DMS 273 (cell line): ENCODE results near the gene HES6.
"Not testable (repeated sequence)": the region's sequence is repeated elsewhere in the genome, so short reads cannot be mapped to it uniquely, and the experiment has no call there.

Source experiments
- DNase-seq: peaks from one replicate; lab custom pipeline; 2025; ENCODE audit not compliant: unreplicated experiment; lab: John Stamatoyannopoulos, UW

HES6 gene

DNA sequence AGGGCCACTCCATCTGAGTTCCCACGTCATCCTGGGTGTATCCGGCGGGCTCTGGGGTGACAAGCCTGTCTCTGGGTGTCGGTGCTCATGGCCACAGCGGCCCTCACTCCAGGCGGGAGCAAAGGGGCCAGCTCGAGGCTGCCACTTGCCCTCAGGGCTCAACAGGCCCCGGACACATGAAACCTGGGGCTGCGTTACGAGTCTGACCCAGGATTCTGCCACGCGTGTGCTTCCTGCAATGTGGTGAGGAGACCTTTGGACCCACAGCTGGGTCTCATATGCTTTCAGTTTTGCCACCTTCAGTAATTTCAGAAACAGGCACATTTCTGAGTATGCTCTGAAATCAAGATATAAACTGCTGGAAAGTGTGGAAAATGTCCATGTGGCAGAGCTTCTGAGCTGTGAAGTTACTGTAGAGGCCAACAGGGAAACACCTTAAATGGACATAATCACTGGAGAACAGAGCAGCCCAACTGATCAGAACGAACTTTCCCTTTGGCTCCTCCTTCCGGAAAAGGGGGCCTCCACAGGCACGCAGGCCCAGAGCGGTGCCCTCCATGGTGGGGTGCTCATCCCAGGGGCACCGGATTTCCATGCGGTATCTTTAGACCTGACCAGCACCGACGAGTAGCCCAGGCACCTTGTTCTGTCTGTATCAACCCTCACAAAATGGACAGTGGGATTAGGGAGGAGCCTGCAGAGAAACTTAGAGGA is 34.5 kb upstream of the HES6 start:
- DNase-seq = no peak

DNA sequence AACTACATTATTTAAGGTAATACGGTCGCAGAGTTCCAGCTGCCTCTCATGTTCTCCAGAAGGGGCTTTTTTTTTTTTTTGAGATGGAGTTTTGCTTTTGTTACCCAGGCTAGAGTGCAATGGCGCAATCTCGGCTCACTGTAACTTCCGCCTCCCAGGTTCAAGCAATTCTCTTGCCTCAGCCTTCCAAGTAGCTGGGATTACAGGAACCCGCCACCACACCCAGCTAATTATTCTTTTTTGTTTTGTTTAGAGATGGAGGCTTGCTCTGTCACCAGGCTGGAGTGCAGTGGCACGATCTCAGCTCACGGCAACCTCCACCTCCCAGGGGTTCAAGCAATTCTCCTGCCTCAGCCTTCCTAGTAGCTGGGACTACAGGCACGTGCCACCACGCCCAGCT is 33.6 kb upstream of the HES6 start:
- DNase-seq = not testable (repeated sequence)

GRCh38 chr2:238272156-238272555 is 32.3 kb upstream of the HES6 start:
- no peak for DNase-seq

DNA sequence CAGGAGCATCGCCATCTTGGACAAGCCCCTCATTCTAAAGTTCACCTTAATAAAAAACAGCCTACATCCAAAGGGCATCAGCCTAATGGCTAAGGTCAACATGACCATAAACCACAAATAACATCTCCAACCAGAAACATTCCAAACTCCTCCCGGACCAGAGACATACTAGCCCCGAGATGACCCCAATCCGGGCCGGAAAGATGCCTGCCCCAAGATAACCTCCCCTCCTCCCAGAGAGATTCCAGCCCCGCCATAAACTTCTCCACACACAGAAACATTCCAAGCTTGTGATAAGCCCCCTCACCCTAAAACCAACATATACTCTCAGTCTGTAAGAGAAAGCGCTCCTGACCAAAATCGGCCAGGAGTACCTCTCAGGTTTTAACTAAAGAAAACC is 31.8 kb upstream of the HES6 start:
- not testable (repeated sequence) for DNase-seq

DNA sequence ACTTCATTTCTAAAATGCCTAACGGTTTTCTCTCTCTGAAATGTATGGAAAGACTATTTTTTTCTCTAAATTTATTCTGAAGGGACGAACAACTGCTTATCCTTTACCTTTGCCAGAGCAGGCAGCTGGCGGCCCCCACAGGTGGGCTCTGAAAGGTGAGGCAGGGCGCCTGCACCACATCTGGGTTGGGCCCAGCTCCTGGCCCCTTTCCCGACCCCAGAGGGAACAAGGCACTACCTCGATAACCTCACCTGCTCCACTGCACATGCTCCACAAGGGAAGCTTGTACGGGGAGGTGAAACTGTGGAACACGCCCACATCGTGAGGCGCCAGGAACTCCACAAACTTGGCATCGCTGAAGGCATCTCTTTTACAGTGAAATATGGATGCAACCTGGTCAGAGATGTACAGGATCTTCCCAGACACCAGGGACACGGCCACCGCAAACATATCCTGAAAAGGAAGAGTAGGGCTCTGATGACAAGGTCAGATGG is 31.3 kb upstream of the HES6 start:
- no peak for DNase-seq

- no peak for DNase-seq
These were observed 30.8 kb upstream of the HES6 start for GRCh38 chr2:238270606-238271005.

- DNase-seq = no peak
These were observed 29.9 kb upstream of the HES6 start for GRCh38 chr2:238269741-238270140.

GRCh38 chr2:238267884-238268680 is 28.2 kb upstream of the HES6 start:
- DNase-seq = no peak

- no peak for DNase-seq
These were observed 27.5 kb upstream of the HES6 start for GRCh38 chr2:238267341-238267710.

- DNase-seq = no peak
These were observed 25.8 kb upstream of the HES6 start for GRCh38 chr2:238265605-238266004.

- no peak for DNase-seq
These were observed 24.2 kb upstream of the HES6 start for GRCh38 chr2:238264072-238264460.

DNA sequence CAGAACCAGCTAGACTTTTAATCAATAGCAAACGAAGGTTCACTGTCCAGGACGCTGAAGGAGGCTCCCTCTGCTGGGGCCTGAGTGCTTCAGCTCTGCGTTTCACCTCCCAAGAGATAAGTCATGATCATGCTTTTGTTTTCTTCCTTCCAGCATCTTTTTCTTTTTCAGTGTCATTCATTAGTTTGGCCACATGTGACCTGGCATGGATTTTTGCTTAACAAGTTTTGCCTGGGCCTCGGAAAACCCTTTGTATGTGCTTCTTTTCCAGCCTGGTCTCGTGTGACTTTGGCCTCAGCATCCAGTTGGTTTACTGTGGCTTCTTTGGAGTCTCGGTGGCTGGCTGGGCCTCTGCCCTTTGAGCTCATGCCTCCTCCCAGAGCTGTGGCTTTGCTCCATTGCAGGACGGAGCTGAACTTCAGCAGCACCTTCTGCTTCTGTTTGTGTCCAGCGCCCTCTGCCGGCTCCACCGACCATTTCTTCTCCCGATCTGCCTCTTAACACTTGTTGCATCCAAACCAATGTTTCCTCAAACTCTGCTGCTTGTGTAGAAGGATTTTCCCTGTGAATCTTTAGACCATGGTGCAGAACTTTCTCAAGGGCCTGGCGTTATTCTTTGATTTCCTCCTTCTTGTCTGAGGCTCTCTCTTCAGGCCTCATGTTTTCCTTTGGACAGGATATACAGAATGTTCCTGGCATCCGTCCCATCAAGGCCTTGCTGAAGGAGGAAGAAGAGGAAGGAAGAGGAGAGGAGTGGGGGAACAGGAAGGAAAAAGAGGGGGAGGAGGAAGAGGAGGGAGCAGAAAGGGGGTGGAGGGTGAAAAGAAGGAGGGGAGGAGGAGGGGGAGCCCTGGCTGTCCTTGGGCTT is 23.6 kb upstream of the HES6 start:
- peak; percentile 90 for DNase-seq

DNA sequence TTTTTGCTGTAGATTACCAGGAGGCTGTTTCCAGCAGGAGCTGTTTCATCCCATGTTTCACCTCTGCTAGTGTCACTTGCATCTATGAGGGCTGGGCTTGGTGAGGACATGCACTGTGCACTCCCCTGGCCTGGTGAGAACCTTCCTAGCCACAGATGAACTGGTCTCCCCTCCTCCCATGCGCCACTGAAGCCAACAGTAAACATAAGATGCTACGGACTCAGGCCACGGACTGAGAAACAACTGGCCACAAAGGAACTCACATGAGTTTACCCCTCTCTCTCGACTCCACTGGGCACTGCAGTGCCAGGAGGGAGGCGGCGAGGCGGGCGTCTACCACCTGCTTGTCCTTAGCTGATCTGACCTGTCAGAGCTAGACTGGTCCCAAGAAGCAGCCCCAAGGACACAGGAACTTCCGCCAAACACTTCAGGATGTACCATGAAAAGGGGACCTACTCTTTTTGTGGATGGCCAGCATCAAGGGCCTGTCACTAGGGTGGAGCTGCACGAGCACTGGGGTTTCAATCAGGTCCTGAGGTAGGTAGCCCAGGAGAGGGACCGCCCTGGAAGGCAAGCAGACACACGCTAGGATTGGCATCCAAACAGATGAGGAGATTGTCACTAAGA is 22.8 kb upstream of the HES6 start:
- DNase-seq = no peak

DNA sequence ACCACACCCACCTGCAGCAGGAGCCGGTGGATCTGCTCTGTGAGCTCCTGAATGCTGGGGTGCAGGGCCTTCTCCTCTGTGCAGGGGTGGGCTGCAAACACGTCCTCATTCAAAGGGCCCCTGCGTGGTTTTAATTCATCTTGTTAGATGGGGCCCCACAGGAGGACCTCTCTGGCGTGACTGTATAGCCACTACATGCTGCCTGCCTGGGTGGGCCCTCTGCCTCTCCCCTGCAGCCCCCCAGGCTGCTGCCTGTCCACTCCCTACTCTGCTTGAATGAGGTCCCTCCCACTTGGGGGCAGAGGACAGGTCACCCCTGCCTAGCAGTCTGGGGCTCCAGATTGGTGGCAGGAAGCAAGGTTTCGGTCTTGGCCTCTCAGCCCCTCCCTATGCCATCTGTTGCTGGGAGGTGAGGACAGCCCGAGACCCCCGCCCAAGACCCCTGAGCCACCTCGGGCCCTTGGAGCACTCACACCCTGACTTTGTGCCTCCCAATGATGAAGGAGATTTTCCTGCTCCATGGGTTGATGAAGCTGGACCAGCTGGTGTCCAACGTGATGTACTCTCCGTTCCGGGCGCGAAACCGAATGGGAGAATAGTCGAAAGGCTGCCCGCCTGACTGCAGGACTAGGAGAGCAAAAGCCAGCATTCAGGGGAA is 22.0 kb upstream of the HES6 start:
- DNase-seq = no peak

DNA sequence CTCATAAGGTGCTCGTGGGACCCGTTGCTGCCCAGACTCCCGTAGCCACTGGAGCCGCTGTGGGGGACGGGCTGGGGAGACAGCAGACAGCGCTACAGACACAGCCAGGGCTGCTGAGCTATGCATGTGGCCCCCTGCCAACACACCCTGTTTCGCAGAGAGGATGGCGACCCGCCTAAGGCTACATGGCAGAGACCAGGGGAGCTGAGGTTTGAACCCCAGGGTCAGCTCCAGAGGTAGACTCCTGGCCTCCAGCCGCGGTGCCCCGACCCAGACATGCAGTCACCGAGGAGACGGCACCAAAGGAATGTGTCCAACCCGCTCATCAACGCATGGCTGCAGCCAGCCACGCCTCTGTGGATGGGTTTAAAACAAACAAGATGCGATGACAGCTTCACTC is 21.0 kb upstream of the HES6 start:
- DNase-seq = no peak

- peak; percentile 31 for DNase-seq
These were observed 19.5 kb upstream of the HES6 start for GRCh38 chr2:238259061-238260020.

DNA sequence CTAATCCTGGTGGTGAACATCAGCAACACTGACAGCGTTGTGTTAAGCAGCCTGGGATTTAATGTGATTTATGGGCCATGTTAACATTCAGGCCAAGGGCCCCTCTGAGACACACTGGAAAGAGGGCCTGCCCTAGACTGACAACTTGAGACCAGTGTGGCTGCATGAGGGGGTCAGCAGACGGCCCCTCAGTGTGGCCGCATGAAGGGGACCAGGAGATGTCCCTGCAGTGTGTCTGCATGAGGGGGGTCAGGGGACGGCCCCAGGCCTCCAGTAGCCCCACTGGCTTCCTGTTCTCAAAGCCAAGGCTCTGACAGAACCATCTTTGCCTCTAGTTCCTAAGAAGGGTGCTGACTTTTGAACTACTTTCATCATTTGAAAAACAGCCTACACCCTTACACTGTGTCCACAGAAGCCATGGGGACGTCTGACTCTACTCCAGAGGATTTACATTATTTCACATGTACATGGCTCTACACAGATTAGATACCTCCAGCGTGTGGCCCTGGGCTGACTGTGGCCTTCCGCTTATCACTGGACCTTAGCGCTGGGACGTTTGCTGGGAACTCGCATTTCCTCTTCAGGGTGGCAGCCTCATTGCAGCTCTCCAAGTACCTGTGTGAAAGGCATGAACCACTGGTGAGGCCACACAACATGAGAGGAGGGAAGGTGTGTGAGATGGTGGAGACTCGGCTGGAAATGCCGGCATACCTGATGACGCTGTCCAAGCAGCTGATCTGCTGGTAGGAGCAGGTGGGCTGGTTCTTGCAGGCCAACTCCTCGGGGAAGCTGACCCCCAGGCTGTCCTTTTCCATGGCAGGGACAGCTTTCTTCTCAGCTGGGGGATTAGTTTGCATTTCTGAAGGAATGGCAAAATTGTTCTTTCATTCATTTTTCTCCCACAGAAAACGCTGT is 18.2 kb upstream of the HES6 start:
- DNase-seq = no peak

DNA sequence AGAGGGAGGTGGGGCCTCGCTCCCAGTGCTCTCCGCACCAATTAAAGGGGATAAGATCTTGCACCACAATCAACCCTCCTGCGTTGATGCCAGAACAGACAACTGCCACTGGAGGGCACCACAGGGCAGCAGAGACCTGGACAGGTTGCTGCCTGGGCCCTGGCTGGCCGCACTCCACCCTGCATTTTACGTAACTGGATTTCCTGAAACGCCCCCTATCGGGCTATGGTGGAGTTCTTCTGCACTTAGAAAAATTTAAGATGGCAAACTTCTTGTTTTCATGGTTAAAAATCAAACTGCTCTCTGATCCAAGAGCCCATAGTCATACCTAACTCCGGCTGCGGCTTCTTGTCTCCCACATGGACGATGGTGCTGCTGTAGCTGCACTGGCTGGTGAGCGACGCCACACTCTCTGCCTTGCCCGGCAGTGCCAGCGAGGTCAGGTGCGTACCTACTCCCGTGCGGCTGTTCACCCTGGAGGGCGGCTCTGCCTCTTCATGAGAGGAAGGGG is 16.8 kb upstream of the HES6 start:
- peak; percentile 96 for DNase-seq
